Measurements from ENCODE around the gene TNS3. TPM values are rescaled to one million over a fixed set of nuclear protein-coding genes. Genes with fewer than 3 reads are reported as not detected.

TNS3 gene
- total and polyA plus RNA-seq, 3 experiments from 2014 or later: 1.4 to 1.5 TPM; not detected in 1

DNA sequence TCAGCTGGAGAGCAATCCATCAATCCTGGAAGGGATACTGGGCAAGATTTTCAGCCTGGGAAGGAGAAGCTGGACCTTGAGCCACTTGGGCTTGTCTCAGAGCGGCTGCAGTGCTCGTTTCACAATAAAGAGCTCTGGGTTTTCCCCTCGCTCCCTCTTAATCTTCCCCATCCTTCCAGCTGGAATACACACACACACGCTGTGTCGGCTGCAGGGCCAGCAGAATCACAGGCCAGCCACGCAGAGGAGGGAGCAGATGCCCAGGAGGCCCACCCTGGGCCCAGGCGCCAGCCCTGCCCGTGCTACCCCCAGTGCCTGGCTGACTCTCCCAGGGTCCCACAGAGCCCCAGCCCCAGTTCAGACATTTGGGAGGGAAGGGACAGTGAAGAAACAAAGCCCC lies 255.1 kb downstream of the TNS3 start:
- no peaks in the 10 kb centered on the region for H3K36me3 ChIP-seq (ENCODE audit: insufficient read depth, low read length)
- no peaks in the 10 kb centered on the region for H3K9me3 ChIP-seq (ENCODE audit: low read length)
- H3K4me3 Mint-ChIP-seq: no peak overlapping the region
- POLR2A ChIA-PET: no interaction called here
- no peaks in the 10 kb centered on the region for H3K4me1 Mint-ChIP-seq
- no peaks in the 10 kb centered on the region for H3K36me3 Mint-ChIP-seq
- no peak overlapping the region for H3K4me3 ChIP-seq (ENCODE audit: low read length)
- no peaks in the 10 kb centered on the region for H3K27me3 ChIP-seq (ENCODE audit: insufficient read depth, low read length, poor library complexity, severe bottlenecking)
- H3K9me3 Mint-ChIP-seq: peaks cover 0 to 7% (median 0%) of the 10 kb centered on the region in 5 donors
- H3K27me3 Mint-ChIP-seq: peaks cover 0 to under 1% of the 10 kb centered on the region in 2 donors
- no peak for DNase-seq
- H3K27ac Mint-ChIP-seq: no peak overlapping the region
- no peak overlapping the region for H3K27ac ChIP-seq (ENCODE audit: low read depth, low read length)
- no peaks in the 10 kb centered on the region for H3K4me1 ChIP-seq (ENCODE audit: insufficient read depth, low read length)
- CTCF ChIA-PET: no interaction called here

GRCh38 chr7:47326220-47326619 lies 255.7 kb downstream of the TNS3 start:
- Histone ChIP-seq H3K4me3 (ENCODE audit: low read length) (no peak overlapping the region), H3K9me3 (ENCODE audit: low read length) (no peaks in the 10 kb centered on the region), H3K4me1 (ENCODE audit: insufficient read depth, low read length) (no peaks in the 10 kb centered on the region), H3K27me3 (ENCODE audit: insufficient read depth, low read length, poor library complexity, severe bottlenecking) (no peaks in the 10 kb centered on the region), H3K36me3 (ENCODE audit: insufficient read depth, low read length) (no peaks in the 10 kb centered on the region), H3K27ac (ENCODE audit: low read depth, low read length) (no peak overlapping the region)
- Mint-ChIP-seq H3K9me3 (peaks cover 0 to 7% (median 0%) of the 10 kb centered on the region in 5 donors), H3K27ac (no peak overlapping the region), H3K4me1 (no peaks in the 10 kb centered on the region), H3K27me3 (peaks cover 0 to 2% of the 10 kb centered on the region in 2 donors), H3K36me3 (no peaks in the 10 kb centered on the region), H3K4me3 (no peak overlapping the region)
- no peak for DNase-seq
- POLR2A ChIA-PET: no interaction called here
- CTCF ChIA-PET: no interaction called here

DNA sequence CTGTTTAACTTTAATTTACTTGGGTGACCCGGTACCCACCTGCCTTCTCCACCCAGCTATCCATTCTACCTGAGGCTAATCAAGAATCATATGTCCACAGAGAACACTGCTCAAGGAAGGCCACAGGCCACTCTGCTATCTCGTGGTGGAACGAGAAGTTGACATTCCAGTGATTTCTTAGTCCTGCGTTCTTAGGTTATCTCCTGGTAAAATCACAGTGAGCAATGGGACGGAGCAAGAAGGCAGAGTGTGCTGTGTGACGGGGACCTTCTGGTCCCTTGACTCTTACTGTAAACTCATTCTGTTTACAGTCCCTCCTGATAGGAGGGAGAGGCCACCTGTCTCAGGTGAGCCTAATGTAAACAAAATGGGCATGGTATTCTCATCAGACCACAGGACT lies 256.6 kb downstream of the TNS3 start:
- CTCF ChIA-PET: no interaction called here

GRCh38 chr7:47323904-47324303 lies 258.0 kb downstream of the TNS3 start:
- Histone ChIP-seq H3K4me1 (ENCODE audit: insufficient read depth, low read length) (no peaks in the 10 kb centered on the region), H3K36me3 (ENCODE audit: insufficient read depth, low read length) (no peaks in the 10 kb centered on the region), H3K27me3 (ENCODE audit: insufficient read depth, low read length, poor library complexity, severe bottlenecking) (no peaks in the 10 kb centered on the region), H3K4me3 (ENCODE audit: low read length) (no peak overlapping the region), H3K27ac (ENCODE audit: low read depth, low read length) (no peak overlapping the region), H3K9me3 (ENCODE audit: low read length) (no peaks in the 10 kb centered on the region)
- Mint-ChIP-seq H3K4me3 (no peak overlapping the region), H3K27ac (no peak overlapping the region), H3K9me3 (peaks cover 0 to 6% (median 0%) of the 10 kb centered on the region in 5 donors), H3K4me1 (no peaks in the 10 kb centered on the region), H3K36me3 (no peaks in the 10 kb centered on the region), H3K27me3 (peaks cover 0 to 3% of the 10 kb centered on the region in 2 donors)
- DNase-seq: no peak
- ChIA-PET POLR2A (no interaction called here), CTCF (no interaction called here)

More for the DNA sequence above, 256.6 kb downstream of the TNS3 start:
- Histone ChIP-seq H3K9me3 (ENCODE audit: low read length) (no peaks in the 10 kb centered on the region), H3K27me3 (ENCODE audit: insufficient read depth, low read length, poor library complexity, severe bottlenecking) (no peaks in the 10 kb centered on the region), H3K4me3 (ENCODE audit: low read length) (no peak overlapping the region), H3K27ac (ENCODE audit: low read depth, low read length) (no peak overlapping the region), H3K36me3 (ENCODE audit: insufficient read depth, low read length) (no peaks in the 10 kb centered on the region), H3K4me1 (ENCODE audit: insufficient read depth, low read length) (no peaks in the 10 kb centered on the region)
- H3K36me3 Mint-ChIP-seq: no peaks in the 10 kb centered on the region
- H3K27me3 Mint-ChIP-seq: peaks cover 0 to 3% of the 10 kb centered on the region in 2 donors
- no peak for DNase-seq
- H3K4me3 Mint-ChIP-seq: no peak overlapping the region
- peaks cover 0 to 10% (median 0%) of the 10 kb centered on the region in 5 donors for H3K9me3 Mint-ChIP-seq
- H3K4me1 Mint-ChIP-seq: no peaks in the 10 kb centered on the region
- POLR2A ChIA-PET: no interaction called here
- H3K27ac Mint-ChIP-seq: no peak overlapping the region

DNA sequence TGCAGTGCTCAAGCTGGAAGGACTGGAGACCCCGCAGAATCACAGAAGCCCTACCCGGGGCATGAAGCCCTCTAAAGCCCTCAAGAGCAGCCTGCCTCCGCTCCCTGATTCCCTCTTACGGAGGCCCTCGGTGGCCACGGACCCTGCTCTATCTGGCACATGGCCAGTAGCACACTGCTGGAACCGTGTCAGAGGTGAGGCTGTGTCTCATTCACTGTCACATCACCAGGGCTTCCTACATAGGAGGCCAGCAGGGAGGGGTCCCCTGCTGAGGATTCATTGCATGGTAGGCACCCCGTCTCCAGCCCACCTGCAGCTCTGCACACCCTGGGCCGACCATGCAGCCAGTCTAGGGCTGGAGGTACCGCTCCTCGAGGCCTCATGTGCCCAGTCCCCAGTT lies 259.2 kb downstream of the TNS3 start:
- Histone ChIP-seq H3K4me1 (ENCODE audit: insufficient read depth, low read length) (no peaks in the 10 kb centered on the region), H3K27ac (ENCODE audit: low read depth, low read length) (no peak overlapping the region), H3K36me3 (ENCODE audit: insufficient read depth, low read length) (no peaks in the 10 kb centered on the region), H3K4me3 (ENCODE audit: low read length) (no peak overlapping the region), H3K27me3 (ENCODE audit: insufficient read depth, low read length, poor library complexity, severe bottlenecking) (no peaks in the 10 kb centered on the region), H3K9me3 (ENCODE audit: low read length) (no peaks in the 10 kb centered on the region)
- no peak for DNase-seq
- Mint-ChIP-seq H3K9me3 (peaks cover 0 to 5% (median 0%) of the 10 kb centered on the region in 5 donors), H3K36me3 (no peaks in the 10 kb centered on the region), H3K4me1 (no peaks in the 10 kb centered on the region), H3K27ac (no peak overlapping the region), H3K4me3 (no peak overlapping the region), H3K27me3 (peaks cover 0 to 3% of the 10 kb centered on the region in 2 donors)
- ChIA-PET POLR2A (no interaction called here), CTCF (no interaction called here)

- Mint-ChIP-seq H3K27ac (no peak overlapping the region), H3K9me3 (peaks cover 0 to 5% (median 0%) of the 10 kb centered on the region in 5 donors), H3K4me3 (no peak overlapping the region), H3K4me1 (no peaks in the 10 kb centered on the region), H3K36me3 (no peaks in the 10 kb centered on the region), H3K27me3 (peaks cover 0 to 3% of the 10 kb centered on the region in 2 donors)
- no peak overlapping the region for H3K27ac ChIP-seq (ENCODE audit: low read depth, low read length)
- H3K4me3 ChIP-seq (ENCODE audit: low read length): no peak overlapping the region
- DNase-seq: no peak
- no peaks in the 10 kb centered on the region for H3K36me3 ChIP-seq (ENCODE audit: insufficient read depth, low read length)
- H3K9me3 ChIP-seq (ENCODE audit: low read length): no peaks in the 10 kb centered on the region
- ChIA-PET CTCF (no interaction called here), POLR2A (no interaction called here)
- no peaks in the 10 kb centered on the region for H3K4me1 ChIP-seq (ENCODE audit: insufficient read depth, low read length)
- H3K27me3 ChIP-seq (ENCODE audit: insufficient read depth, low read length, poor library complexity, severe bottlenecking): no peaks in the 10 kb centered on the region
Measured at GRCh38 chr7:47320296-47320695, 261.6 kb downstream of the TNS3 start.

DNA sequence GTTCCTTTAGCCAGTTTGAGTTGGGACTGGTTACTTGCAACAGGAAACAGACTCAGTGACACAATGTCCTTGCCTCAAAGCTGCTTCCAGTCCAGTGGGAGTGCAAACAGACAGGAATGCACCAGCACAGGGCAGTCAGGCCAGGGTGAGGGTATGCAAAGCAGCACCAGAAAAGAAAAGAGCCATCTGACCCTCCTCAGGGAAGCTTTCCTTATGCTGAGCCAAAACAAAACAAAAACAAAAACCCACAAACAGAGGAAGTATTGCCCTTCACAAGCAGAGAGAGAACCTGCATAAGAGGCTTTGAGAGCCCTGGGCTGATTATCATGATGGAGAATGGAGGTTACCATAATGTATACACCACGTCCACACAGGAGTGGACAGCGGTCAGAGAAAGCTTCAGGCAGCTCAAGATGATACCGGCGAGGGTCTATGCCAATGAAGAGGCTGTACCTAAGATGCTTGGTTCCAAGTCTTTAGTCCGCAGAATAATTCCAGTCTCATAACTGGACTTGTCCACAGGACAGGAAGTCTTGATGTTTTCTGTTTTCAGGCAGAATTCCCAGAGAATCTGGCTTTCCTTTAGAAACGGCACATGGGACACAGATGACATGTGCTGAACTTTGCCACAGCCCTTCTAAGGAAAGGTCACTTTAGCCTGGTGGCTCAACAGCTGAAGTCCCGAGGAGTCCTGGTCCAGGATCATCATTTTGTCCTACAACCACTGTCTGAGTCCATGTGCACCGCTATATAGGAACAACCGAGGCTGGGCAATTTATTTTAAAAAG lies 263.3 kb downstream of the TNS3 start:
- H3K4me1 Mint-ChIP-seq: no peaks in the 10 kb centered on the region
- Histone ChIP-seq H3K27ac (ENCODE audit: low read depth, low read length) (no peak overlapping the region), H3K36me3 (ENCODE audit: insufficient read depth, low read length) (no peaks in the 10 kb centered on the region), H3K4me3 (ENCODE audit: low read length) (no peak overlapping the region), H3K27me3 (ENCODE audit: insufficient read depth, low read length, poor library complexity, severe bottlenecking) (no peaks in the 10 kb centered on the region), H3K9me3 (ENCODE audit: low read length) (no peaks in the 10 kb centered on the region), H3K4me1 (ENCODE audit: insufficient read depth, low read length) (no peaks in the 10 kb centered on the region)
- no peak for DNase-seq
- peaks cover 0 to 3% of the 10 kb centered on the region in 2 donors for H3K27me3 Mint-ChIP-seq
- H3K36me3 Mint-ChIP-seq: no peaks in the 10 kb centered on the region
- peaks cover 0 to 5% (median 0%) of the 10 kb centered on the region in 5 donors for H3K9me3 Mint-ChIP-seq
- POLR2A ChIA-PET: no interaction called here
- no peak overlapping the region for H3K27ac Mint-ChIP-seq
- no peak overlapping the region for H3K4me3 Mint-ChIP-seq
- CTCF ChIA-PET: no interaction called here

GRCh38 chr7:47317487-47317886 lies 264.4 kb downstream of the TNS3 start:
- H3K27me3 ChIP-seq (ENCODE audit: insufficient read depth, low read length, poor library complexity, severe bottlenecking): no peaks in the 10 kb centered on the region
- DNase-seq: peak in 1 of 5 donors; percentile 6
- ChIA-PET POLR2A (no interaction called here), CTCF (no interaction called here)
- Mint-ChIP-seq H3K4me1 (no peaks in the 10 kb centered on the region), H3K36me3 (no peaks in the 10 kb centered on the region), H3K27ac (no peak overlapping the region), H3K4me3 (no peak overlapping the region), H3K9me3 (peaks cover 0 to 5% (median 0%) of the 10 kb centered on the region in 5 donors), H3K27me3 (peaks cover 0 to 3% of the 10 kb centered on the region in 2 donors)
- no peaks in the 10 kb centered on the region for H3K4me1 ChIP-seq (ENCODE audit: insufficient read depth, low read length)
- no peak overlapping the region for H3K27ac ChIP-seq (ENCODE audit: low read depth, low read length)
- no peaks in the 10 kb centered on the region for H3K36me3 ChIP-seq (ENCODE audit: insufficient read depth, low read length)
- H3K9me3 ChIP-seq (ENCODE audit: low read length): no peaks in the 10 kb centered on the region
- H3K4me3 ChIP-seq (ENCODE audit: low read length): no peak overlapping the region

Data from CD8-positive, alpha-beta memory T cell (primary cell).